HEK293T (cell line): ENCODE measurements around the gene ANO3.

Source experiments
- FOXA1 ChIP-seq: fragments of 450-650 bp; IDR thresholded peaks from 2 replicates; pipeline ENCODE4 v1.6.1; 2016; ENCODE audit warnings: mild to moderate bottlenecking
- SP1 ChIP-seq: fragments of 450-650 bp; IDR thresholded peaks from 2 replicates; pipeline ENCODE4 v1.6.1; 2017

- TF ChIP-seq SP1: no peak
- TF ChIP-seq FOXA1: no peak
These were observed 356.8 kb downstream of the ANO3 start for GRCh38 chr11:26688701-26689100.
